Measurements from ENCODE around the gene ARID3A.
"Not testable (repeated sequence)": the region's sequence is repeated elsewhere in the genome, so short reads cannot be mapped to it uniquely, and the experiment has no call there.

Gene ARID3A, protein sequence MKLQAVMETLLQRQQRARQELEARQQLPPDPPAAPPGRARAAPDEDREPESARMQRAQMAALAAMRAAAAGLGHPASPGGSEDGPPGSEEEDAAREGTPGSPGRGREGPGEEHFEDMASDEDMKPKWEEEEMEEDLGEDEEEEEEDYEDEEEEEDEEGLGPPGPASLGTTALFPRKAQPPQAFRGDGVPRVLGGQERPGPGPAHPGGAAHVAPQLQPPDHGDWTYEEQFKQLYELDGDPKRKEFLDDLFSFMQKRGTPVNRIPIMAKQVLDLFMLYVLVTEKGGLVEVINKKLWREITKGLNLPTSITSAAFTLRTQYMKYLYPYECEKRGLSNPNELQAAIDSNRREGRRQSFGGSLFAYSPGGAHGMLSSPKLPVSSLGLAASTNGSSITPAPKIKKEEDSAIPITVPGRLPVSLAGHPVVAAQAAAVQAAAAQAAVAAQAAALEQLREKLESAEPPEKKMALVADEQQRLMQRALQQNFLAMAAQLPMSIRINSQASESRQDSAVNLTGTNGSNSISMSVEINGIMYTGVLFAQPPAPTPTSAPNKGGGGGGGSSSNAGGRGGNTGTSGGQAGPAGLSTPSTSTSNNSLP

GRCh38 chr19:925526-926322, at the start of gene ARID3A:
TSS of gene ARID3A (plus strand) at chr19:926035. CDS start at chr19:929529, 3,494 bp downstream.
- DNase-seq (ENCODE audit: low read depth) = peak; percentile 91
- H3K9ac ChIP-seq (ENCODE audit: low read length) = peak within 1 kb of the TSS; percentile 97
- H3K4me1 ChIP-seq (ENCODE audit: control insufficient read depth, insufficient read depth, low read length) = peaks cover 19% of the 10 kb centered on the region
- no peaks in the 10 kb centered on the region for H3K27me3 ChIP-seq (replicated peaks; ENCODE audit: control insufficient read depth, insufficient read depth, low read length)
- peak within 1 kb of the TSS; percentile 91 for H3K4me3 ChIP-seq (ENCODE audit: low read length)
- peaks cover 5% of the 10 kb centered on the region for H3K36me3 ChIP-seq (ENCODE audit: control insufficient read depth, insufficient read depth, low read length, severe bottlenecking)
- H3K9me3 ChIP-seq (ENCODE audit: control insufficient read depth, low read length) = no peaks in the 10 kb centered on the region

DNA sequence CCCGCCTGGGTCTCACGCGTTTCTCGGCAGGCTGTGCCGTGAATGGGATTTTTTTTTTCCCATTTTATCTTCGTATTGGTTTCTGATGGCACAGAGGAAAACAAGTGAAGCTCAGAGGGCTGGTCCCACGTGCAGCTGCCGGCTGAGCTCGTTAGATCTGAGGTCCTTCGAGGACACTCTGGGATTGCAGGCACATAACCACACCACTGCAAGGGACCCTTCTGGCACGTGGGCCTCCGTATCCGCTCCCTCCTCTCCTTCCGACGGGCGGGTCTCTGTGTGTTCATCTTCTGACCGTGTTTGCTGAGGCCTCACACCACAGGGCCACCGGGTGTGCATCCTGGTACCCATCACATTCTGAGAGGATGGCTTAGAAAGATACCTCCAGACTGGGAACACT, 49.7 kb upstream of the ARID3A start:
- Histone ChIP-seq H3K9ac (ENCODE audit: low read length) (no peak overlapping the region), H3K4me3 (ENCODE audit: low read length) (no peak overlapping the region), H3K4me1 (ENCODE audit: control insufficient read depth, insufficient read depth, low read length) (peaks cover 3% of the 10 kb centered on the region), H3K27me3 (replicated peaks; ENCODE audit: control insufficient read depth, insufficient read depth, low read length) (no peaks in the 10 kb centered on the region), H3K9me3 (ENCODE audit: control insufficient read depth, low read length) (no peaks in the 10 kb centered on the region), H3K36me3 (ENCODE audit: control insufficient read depth, insufficient read depth, low read length, severe bottlenecking) (peaks cover 28% of the 10 kb centered on the region)
- no peak for DNase-seq (ENCODE audit: low read depth)

- H3K4me3 ChIP-seq (ENCODE audit: low read length) = no peak overlapping the region
- no peak overlapping the region for H3K9ac ChIP-seq (ENCODE audit: low read length)
- no peaks in the 10 kb centered on the region for H3K9me3 ChIP-seq (ENCODE audit: control insufficient read depth, low read length)
- peaks cover 3% of the 10 kb centered on the region for H3K4me1 ChIP-seq (ENCODE audit: control insufficient read depth, insufficient read depth, low read length)
- no peak for DNase-seq (ENCODE audit: low read depth)
- H3K36me3 ChIP-seq (ENCODE audit: control insufficient read depth, insufficient read depth, low read length, severe bottlenecking) = peaks cover 35% of the 10 kb centered on the region
- no peaks in the 10 kb centered on the region for H3K27me3 ChIP-seq (replicated peaks; ENCODE audit: control insufficient read depth, insufficient read depth, low read length)
These were observed 49.0 kb upstream of the ARID3A start for GRCh38 chr19:876780-877314.

- not testable (repeated sequence) for DNase-seq (ENCODE audit: low read depth); H3K9ac ChIP-seq (ENCODE audit: low read length); H3K4me1 ChIP-seq (ENCODE audit: control insufficient read depth, insufficient read depth, low read length); H3K9me3 ChIP-seq (ENCODE audit: control insufficient read depth, low read length); H3K4me3 ChIP-seq (ENCODE audit: low read length); H3K27me3 ChIP-seq (replicated peaks; ENCODE audit: control insufficient read depth, insufficient read depth, low read length)
- peaks cover 48% of the 10 kb centered on the region for H3K36me3 ChIP-seq (ENCODE audit: control insufficient read depth, insufficient read depth, low read length, severe bottlenecking)
These were observed 47.7 kb upstream of the ARID3A start for GRCh38 chr19:877992-878660.

DNA sequence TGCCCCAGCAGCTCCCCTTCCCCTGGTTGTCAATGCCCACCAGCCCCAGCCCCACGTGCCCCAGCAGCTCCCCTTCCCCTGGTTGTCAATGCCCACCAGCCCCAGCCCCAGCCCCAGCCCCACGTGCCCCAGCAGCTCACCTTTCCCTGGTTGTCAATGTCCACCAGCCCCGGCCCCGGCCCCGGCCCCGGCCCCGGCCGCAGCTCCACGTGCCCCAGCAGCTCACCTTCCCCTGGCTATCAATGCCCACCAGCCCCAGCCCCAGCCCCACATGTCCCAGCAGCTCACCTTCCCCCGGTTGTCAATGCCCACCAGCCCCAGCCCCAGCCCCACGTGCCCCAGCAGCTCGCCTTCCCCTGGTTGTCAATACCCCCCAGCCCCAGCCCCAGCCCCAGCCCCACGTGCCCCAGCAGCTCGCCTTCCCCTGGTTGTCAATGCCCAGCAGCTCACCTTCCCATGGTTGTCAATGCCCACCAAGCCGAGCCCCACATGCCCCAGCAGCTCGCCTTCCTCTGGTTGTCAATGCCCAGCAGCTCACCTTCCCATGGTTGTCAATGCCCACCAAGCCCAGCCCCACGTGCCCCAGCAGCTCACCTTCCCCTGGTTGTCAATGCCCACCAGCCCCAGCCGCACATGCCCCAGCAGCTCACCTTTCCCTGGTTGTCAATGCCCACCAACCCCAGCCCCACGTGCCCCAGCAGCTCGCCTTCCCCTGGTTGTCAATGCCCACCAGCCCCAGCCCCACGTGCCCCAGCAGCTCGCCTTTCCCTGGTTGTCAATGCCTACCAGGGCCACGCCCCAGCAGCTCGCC, 46.9 kb upstream of the ARID3A start:
- H3K36me3 ChIP-seq (ENCODE audit: control insufficient read depth, insufficient read depth, low read length, severe bottlenecking) = peaks cover 53% of the 10 kb centered on the region
- H3K9ac ChIP-seq (ENCODE audit: low read length); H3K4me3 ChIP-seq (ENCODE audit: low read length); H3K9me3 ChIP-seq (ENCODE audit: control insufficient read depth, low read length); H3K27me3 ChIP-seq (replicated peaks; ENCODE audit: control insufficient read depth, insufficient read depth, low read length); DNase-seq (ENCODE audit: low read depth); H3K4me1 ChIP-seq (ENCODE audit: control insufficient read depth, insufficient read depth, low read length): not testable (repeated sequence)

DNA sequence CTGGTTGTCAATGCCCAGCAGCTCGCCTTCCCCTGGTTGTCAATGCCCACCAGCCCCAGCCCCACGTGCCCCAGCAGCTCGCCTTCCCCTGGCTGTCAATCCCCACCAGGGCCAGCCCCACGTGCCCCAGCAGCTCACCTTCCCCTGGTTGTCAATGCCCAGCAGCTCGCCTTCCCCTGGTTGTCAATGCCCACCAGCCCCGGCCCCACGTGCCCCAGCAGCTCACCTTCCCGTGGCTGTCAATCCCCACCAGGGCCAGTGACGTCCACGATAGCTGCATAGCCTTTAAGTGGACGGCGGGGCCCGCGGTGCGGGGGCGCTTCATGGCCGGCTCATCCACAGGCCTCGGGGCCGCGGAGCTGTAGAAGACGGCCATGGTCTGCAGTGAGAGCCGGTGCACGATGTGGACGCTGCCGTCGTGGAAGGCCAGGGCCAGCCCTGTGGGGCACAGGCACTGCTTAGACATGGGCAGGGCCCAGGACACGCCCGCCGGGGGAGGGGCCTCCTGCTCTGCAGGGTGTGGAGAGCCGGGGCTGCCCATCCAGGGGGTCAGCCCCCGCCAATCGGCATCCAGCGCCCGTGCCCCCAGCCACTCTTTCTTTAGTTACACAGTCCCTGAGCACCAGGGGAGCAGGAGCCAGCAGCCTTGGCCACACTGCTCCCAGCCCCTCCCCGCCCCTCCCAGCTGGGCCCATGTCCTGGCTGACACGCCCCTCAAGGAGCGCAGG, 46.0 kb upstream of the ARID3A start:
- Histone ChIP-seq H3K36me3 (ENCODE audit: control insufficient read depth, insufficient read depth, low read length, severe bottlenecking) (peaks cover 53% of the 10 kb centered on the region), H3K9me3 (ENCODE audit: control insufficient read depth, low read length) (no peaks in the 10 kb centered on the region), H3K4me1 (ENCODE audit: control insufficient read depth, insufficient read depth, low read length) (no peaks in the 10 kb centered on the region), H3K9ac (ENCODE audit: low read length) (no peak overlapping the region), H3K4me3 (ENCODE audit: low read length) (no peak overlapping the region), H3K27me3 (replicated peaks; ENCODE audit: control insufficient read depth, insufficient read depth, low read length) (no peaks in the 10 kb centered on the region)
- no peak for DNase-seq (ENCODE audit: low read depth)

DNA sequence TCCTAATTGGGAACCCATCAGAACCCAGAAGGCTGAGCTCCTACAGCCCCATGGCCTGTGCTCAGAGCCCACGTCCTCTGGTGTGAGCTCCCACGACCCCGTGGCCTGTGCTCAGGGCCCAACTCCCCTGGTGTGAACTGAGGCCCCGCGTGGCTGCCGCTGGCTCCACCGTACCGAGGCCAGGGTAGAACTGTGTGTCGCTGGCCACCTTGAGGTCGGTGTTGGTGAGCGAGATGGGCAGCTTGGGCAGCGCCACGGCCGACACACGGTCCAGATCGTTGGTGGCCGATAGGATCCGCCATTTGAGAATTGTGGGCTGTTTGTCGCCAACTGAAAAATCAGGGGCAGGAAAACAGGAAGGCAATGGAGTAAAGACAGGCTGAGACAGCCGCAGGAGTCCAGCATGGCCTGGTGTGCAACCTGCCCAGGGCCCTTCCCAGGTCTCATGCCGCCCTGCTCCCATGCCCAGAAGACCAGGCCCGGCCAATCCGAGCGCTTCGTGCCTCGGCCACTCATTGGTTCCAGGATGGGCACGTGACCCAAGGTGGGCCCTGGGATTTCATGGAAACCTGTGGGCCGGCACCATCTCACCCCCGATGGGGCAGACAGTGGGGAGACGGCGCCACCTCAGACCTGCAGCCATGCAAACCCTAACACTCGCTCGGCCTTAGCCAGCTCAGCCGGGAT, 44.3 kb upstream of the ARID3A start:
- no peak overlapping the region for H3K4me3 ChIP-seq (ENCODE audit: low read length)
- H3K9me3 ChIP-seq (ENCODE audit: control insufficient read depth, low read length) = no peaks in the 10 kb centered on the region
- H3K4me1 ChIP-seq (ENCODE audit: control insufficient read depth, insufficient read depth, low read length) = no peaks in the 10 kb centered on the region
- no peak overlapping the region for H3K9ac ChIP-seq (ENCODE audit: low read length)
- H3K27me3 ChIP-seq (replicated peaks; ENCODE audit: control insufficient read depth, insufficient read depth, low read length) = no peaks in the 10 kb centered on the region
- H3K36me3 ChIP-seq (ENCODE audit: control insufficient read depth, insufficient read depth, low read length, severe bottlenecking) = peaks cover 53% of the 10 kb centered on the region
- no peak for DNase-seq (ENCODE audit: low read depth)

DNA sequence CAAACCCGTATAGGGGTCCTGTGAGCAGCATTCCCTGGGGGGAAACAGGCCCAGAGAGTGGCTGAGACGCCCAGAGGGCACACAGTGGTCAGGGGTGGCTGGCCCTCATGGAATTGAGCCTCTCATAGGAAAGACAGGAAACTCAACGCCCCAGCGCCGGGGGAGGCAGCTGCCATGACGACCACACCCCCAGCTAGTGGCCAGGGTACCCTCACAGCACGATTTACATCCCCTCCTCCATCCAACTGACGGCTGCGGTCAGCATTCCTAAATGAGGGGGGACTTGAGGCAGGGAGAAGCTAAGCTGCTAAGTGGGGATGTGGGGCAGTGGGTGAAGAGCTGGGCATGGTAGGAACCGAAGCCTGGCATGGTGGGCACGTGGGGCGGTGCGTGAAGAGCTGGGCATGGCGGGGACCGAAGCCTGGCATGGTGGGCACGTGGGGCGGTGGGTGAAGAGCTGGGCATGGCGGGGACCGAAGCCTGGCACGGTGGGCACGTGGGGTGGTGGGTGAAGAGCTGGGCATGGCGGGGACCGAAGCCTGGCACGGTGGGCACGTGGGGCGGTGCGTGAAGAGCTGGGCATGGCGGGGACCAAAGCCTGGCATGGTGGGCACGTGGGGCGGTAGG, 42.9 kb upstream of the ARID3A start:
- Histone ChIP-seq H3K4me3 (ENCODE audit: low read length) (no peak overlapping the region), H3K36me3 (ENCODE audit: control insufficient read depth, insufficient read depth, low read length, severe bottlenecking) (peaks cover 54% of the 10 kb centered on the region), H3K4me1 (ENCODE audit: control insufficient read depth, insufficient read depth, low read length) (no peaks in the 10 kb centered on the region), H3K9me3 (ENCODE audit: control insufficient read depth, low read length) (no peaks in the 10 kb centered on the region), H3K9ac (ENCODE audit: low read length) (no peak overlapping the region), H3K27me3 (replicated peaks; ENCODE audit: control insufficient read depth, insufficient read depth, low read length) (no peaks in the 10 kb centered on the region)
- DNase-seq (ENCODE audit: low read depth) = no peak

- Histone ChIP-seq H3K9ac (ENCODE audit: low read length) (no peak overlapping the region), H3K4me1 (ENCODE audit: control insufficient read depth, insufficient read depth, low read length) (no peaks in the 10 kb centered on the region), H3K27me3 (replicated peaks; ENCODE audit: control insufficient read depth, insufficient read depth, low read length) (no peaks in the 10 kb centered on the region), H3K4me3 (ENCODE audit: low read length) (no peak overlapping the region), H3K9me3 (ENCODE audit: control insufficient read depth, low read length) (no peaks in the 10 kb centered on the region), H3K36me3 (ENCODE audit: control insufficient read depth, insufficient read depth, low read length, severe bottlenecking) (peaks cover 54% of the 10 kb centered on the region)
- DNase-seq (ENCODE audit: low read depth) = no peak
These were observed 42.1 kb upstream of the ARID3A start for GRCh38 chr19:883661-884211.

Data from adipocyte (in vitro differentiated cells).